GM12873 (cell line): Measurements from ENCODE around the gene LAIR1.

Source experiments
- CTCF ChIP-seq: IDR thresholded peaks from 2 replicates; pipeline ENCODE4 v1.5.1; 2012; ENCODE audit warnings: low read depth, mild to moderate bottlenecking, moderate library complexity, low read length, control low read depth; ENCODE audit not compliant: insufficient read depth; ENCODE audit errors: missing control alignments

Gene LAIR1

GRCh38 chr19:54364775-54365257, at the start of gene LAIR1:
TSS of gene LAIR1 (minus strand) at chr19:54364931. CDS start at chr19:54364804, 127 bp downstream.
- no peak for TF ChIP-seq CTCF

GRCh38 chr19:54414156-54414555, 49.4 kb upstream of the LAIR1 start:
- no peak for TF ChIP-seq CTCF

- TF ChIP-seq CTCF: no peak
Observed at GRCh38 chr19:54412877-54413276, 48.1 kb upstream of the LAIR1 start.

GRCh38 chr19:54411033-54411432, 46.3 kb upstream of the LAIR1 start:
- TF ChIP-seq CTCF: no peak

GRCh38 chr19:54408456-54409026, 43.8 kb upstream of the LAIR1 start:
- TF ChIP-seq CTCF: no peak

- no peak for TF ChIP-seq CTCF
Observed at GRCh38 chr19:54407780-54408179, 43.0 kb upstream of the LAIR1 start.

GRCh38 chr19:54405628-54406027, 40.9 kb upstream of the LAIR1 start:
- TF ChIP-seq CTCF: no peak
